HG03135 (cell line): ENCODE results near the gene RABL3.
A peak's percentile ranks its signal among the peaks of the same experiment; 100 is the strongest.
"Not testable (repeated sequence)": the region's sequence is repeated elsewhere in the genome, so short reads cannot be mapped to it uniquely, and the experiment has no call there.

ENCODE experiments used
- ATAC-seq: cut with Tn5 transposase; IDR thresholded peaks from one replicate; pipeline ENCODE4 v1.9.1; 2021; ENCODE audit warnings: mild to moderate bottlenecking, moderate library complexity; ENCODE audit not compliant: unreplicated experiment

Gene RABL3

DNA sequence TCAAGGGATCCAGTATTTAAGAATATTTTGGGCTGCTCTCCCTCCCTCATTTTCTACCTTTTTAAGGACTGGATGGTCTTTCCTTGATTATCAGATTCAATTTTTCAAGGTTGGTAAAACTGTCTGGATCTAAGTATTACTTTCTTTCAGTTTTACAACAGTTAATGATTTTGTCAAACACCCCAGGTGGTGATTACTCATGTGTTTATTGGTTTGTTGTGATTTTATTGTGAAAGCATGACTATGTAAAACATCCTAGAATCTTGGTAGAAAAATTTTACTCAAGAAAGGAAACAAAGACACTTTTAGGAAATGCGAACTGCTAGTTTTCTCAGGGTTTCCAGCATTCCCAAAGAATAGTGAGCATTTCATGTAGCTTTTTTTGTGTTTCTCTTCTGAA is 7.5 kb upstream of the RABL3 start:
- no peak for ATAC-seq

DNA sequence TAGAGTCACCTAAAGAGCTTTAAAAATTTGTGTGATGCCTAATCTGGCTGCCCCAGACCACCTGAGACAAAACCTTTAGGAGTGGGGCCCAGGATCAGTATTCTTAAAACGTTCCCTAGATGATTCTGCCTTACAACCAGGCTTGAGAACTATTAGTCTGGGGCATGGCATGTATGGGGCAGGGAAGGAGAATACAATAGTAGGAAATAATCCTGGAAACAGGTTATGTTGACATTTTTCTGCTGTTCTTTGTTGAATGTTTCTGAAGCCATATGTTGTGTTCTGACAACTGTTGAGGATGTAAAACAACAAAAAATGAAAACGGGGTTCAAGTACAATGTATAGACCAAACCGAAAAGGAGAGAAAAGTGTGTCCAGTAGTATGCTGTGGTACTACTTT is 3.1 kb upstream of the RABL3 start:
- no peak for ATAC-seq

DNA sequence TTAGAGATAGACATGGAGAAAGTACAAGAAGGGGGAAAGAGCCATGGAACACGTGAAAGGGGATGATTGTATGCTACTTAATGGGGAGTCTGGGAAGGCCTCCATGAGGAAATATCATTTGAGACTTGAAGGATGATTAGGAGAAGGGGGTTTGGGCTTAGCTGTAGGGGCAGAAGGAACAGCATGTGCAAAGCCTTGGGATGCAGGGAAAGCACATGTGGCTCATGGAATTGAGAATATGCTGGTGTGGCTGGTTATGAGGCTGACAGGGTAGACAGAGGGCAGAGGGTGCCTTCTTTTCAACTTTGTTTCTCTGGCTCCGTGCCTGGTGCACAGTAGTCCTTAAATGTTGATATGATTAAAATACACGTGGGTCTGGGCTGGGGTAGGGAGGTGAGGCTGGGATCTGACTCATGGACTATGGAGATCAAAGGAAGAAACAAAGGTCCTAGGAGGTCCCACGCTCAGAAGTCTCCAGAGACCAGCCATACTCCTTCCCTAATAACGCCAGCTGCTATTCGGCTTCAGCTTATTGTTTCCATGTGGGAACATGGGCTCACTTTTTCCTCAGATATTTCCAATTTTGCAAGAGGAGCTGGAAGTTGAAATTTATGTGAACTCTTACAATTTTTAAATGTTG is 1.4 kb upstream of the RABL3 start:
- no peak for ATAC-seq

DNA sequence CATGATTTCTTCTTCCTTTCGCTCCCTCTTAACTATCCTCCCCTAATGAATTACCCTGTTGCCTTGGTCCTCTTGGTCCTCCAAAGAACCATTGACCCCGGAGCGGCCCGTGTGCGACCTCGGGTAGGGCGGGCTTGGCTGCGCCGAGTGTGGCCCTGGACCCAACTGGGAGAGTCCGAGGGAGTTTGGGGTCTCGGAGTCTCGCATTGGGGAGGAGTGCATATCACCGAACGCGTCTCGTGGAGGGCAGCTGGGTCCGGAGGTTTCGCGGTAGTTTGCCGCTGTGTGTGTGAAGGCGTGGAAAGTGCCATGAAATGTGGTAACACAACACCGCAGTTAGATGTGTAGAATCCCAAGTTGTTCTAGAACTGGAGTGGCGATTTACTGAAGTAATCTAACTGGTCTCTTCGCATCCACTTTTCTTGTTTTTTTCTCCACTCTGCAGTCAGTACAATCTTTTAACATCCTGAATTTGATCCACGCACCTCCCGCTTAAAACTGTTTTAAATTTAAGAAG is 591 bp upstream of the RABL3 start:
- peak; percentile 26 for ATAC-seq

DNA sequence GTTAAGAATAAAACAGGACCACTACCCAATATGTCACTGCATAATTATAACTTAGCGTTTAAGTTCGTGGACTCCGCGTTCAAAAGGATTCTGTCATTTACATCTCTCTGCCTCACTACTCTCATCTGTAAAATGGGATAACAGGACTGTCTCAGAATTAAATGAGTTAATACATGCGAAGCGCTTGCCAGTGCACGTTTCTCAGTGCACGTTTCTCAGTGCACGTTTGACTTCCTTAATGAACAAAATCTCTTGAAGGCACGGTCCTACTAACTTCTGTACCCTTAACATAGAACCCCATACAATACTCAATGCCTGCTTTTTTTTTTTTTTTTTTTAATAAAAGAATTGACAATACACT is 499 bp downstream of the RABL3 start:
- ATAC-seq = peak; percentile 13

DNA sequence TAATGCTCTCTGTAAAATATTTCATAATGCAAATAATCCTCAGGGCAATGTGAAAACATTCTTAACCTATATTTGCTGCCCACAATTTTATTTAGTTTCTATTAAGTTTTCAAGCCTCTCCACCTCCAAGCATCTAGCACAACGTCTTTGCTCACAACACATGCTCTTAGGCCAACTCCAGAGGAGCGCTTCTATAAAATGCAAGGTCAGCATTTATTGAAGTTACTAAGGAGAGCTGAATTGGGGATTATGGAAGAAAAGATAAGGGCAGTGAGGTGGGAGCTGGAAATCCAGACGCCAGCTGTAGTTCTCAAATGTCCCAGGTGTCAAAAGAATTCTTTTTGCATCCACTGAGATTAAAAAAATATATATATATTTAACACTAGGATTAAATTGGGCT is 996 bp downstream of the RABL3 start:
- ATAC-seq = no peak

DNA sequence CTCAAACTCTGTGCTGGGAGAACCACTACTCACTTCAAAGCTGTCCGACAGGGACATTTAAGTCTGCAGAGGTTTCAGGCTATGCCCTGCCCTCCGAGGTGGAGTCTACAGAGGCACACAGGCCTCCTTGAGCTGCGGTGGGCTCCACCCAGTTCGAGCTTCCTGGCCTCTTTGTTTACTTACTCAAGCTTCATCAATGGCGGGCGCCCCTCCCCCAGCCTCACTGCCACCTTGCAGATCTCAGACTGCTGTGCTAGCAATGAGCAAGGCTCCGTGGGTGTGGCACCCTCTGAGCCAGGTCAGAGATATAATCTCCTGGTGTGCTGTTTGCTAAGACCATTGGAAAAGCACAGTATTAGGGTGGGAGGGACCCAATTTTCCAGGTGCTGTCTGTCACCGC is 4.3 kb downstream of the RABL3 start:
- ATAC-seq = not testable (repeated sequence)

DNA sequence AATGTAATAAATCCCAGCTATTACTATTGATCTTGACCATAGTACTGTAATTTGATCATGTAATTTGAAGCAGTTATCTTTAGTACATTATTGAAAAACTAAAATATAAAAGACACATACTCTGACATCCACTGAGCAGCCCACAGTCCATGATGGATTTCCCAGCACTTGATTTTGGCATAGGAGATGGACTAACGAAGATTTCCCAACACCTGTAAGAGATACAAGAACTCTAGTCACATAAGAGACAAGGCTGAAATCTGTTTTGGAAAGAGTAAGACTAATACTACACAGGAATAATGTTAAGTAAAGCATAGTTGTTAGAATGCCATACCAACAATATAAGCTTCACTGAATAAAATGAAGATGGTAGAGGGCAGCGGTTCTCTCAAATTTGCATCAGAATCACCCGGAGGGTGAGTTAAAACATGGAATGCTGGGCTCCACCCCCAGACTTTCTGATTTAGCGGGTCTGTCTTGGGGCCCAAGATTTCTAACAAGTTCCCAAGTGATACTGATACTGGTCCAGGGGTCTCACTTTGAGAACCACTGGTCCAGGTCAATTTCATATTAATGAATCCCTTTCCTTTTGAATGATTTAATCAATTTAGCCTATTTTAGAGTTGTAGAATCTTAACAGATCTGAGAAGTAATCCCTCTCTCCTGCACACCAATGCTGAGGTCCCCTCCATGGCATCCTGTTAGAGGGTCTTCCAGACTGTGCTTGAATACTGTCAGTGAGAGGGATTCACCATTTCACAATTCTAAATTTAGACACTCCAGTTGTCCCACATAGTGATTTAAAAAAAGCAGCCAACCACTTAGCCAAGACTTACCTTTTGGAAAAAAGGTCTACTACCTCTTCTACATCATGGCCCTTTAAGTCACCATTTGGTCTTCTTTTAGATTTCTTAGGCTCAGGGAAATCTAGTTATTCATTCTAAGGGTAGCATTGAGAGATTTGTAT is 11.5 kb downstream of the RABL3 start:
- no peak for ATAC-seq

DNA sequence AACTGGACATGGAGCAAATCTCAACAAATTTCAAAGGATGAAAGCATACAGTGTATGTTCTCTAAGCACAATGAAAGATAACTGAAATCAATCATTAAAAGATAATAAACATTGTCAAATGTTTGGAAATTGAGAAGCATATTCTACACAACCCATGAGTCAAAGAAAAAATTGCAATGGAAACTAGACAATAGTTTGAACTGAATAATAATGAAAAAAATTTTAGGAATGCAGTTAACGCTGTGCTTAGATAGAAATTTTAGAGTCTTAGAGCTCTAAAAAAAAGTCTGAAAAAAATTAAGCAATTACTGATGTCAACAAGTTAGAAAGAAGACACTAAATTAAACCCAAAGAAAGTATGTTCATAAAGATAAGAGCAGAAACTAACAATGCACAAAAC is 15.5 kb downstream of the RABL3 start:
- ATAC-seq = no peak

DNA sequence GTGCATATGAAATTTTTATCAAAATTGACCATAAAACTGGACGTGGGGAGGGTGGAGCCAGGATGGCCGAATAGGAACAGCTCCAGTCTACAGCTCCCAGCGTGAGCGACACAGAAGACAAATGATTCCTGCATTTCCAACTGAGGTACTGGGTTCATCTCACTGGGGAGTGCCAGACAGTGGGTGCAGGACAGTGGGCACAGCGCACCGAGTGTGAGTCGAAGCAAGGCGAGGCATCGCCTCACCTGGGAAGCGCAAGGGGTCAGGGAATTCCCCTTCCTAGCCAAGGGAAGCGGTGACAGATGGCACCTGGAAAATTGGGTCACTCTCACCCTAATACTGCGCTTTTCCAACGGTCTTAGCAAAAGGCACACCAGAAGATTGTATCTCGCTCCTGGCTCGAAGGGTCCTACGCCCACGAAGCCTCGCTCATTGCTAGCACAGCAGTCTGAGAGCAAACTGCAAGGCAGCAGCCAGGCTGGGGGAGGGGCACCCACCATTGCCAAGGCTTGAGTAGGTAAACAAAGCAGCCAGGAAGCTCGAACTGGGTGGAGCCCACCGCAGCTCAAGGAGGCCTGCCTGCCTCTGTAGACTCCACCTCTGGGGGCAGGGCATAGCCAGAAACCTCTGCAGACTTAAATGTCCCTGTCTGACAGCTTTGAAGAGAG is 23.0 kb downstream of the RABL3 start:
- not testable (repeated sequence) for ATAC-seq

DNA sequence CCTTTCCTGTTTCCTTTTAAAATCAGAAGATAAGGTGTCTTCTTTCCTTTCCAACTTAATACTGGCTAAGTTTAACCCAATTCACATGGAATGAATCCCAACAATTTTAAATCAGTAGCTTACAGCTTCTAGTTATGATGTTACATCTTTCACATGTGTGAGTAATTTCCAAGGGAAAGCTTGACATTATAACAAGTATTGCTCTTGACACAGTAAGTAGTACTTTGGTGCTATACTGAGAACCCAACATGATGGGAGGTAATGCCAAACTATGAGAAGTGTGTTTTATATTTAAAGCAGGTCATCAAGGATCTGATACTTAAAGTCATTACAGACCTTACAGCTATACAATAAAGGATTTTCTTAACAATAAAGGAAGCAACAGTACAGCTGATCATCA is 29.1 kb downstream of the RABL3 start:
- no peak for ATAC-seq

DNA sequence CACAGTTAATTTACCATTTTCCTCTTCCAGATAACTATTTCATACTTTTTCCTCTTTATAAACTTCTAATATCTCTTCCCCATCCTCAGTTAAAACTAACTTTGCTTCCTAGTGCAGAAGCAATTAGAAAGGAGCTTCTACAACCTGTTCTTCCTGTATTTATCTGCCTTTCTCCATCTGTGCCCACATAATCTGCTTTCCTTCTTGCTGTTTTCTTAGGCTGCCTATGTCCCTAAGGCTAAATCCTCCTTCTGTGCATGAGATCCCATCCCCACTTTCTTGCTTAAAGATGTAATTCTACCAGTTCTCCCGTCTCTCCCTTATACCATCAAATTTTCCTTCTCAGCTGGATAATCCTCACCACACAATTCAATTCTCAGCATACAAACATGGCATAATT is 31.9 kb downstream of the RABL3 start:
- ATAC-seq = no peak

DNA sequence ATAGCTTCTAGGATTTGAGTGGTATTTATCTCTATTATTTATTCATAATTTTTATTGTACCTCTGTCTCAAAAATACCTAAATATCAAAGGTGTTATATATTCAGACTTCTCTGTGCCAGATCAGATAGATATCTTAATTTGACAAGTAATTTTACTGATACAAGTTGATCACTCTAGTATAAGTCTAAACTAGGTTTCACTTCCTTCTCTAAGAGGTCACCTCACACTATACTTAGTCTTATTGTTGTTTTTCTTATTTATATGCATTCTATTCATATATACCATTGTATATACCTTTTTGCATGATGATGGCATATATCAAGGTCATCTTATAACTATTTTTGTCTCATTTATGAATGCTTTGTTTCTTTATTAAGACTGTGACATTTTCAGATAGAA is 33.9 kb downstream of the RABL3 start:
- ATAC-seq = peak; percentile 72

DNA sequence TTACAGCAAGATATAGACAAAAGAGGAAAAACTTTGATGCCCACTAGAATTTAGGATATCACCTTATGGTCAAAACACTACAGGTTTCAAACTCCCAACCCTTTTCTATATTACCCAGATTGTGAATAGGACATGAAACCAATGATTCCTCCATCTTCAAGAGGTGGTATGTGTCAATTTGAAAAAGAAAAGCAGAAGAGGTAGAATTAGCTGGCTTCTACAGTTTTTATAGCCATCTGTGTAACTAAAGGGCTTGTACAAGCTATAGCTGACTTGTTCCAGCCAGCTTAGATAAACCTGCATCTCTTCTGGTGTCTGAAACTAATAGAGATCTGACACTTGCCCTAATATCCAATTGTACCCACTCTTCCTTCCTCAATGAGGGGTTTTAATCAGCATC is 35.4 kb downstream of the RABL3 start:
- ATAC-seq = no peak

DNA sequence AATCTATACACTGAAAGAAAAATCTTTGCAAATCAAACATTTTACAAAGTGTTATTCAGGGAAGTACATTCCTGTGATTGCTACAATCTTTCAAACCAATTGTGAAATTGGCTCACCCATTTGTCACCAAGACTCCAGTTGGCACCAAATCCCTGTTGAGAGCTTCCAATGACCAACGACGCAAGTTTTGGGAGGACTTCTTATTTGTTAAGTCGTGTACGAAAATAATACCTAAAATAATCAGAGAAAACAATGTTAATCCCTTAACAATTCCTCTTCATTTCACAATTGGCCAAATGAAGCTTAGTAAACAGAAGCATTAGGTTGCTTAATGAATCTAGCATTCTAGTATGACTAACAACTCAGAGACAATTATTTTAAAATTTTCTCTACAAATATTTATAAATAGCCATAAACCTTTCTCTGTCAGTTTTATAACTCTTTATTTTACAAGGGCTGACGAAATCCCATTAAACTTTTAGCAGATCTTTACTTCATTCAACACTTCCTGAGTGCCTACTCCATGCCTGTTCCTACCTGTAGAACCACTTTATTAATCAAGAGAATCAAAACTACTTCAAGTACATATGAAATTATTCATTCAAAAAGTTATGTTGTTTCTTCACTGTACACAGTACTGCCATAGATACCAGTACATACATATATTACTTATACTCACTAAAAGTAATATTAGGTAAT is 36.3 kb downstream of the RABL3 start:
- no peak for ATAC-seq

DNA sequence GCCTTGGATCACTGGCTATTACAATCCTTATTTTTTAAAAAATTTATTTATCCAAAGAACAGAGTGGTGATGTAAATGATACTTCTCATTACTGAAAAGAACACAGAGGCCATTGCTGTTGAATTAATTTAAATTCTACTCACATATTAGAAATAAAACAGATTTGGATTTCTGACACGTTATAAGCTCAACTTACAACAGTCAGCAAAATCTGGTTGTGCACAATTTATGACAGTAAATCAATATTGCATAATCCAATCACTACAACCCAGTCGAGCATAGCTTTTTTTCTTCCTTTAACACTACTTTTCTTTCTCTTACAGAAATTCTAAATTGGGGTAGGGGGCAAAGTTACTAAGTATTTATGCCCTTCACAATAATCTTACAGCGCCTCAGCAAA is 43.0 kb downstream of the RABL3 start:
- ATAC-seq = no peak

DNA sequence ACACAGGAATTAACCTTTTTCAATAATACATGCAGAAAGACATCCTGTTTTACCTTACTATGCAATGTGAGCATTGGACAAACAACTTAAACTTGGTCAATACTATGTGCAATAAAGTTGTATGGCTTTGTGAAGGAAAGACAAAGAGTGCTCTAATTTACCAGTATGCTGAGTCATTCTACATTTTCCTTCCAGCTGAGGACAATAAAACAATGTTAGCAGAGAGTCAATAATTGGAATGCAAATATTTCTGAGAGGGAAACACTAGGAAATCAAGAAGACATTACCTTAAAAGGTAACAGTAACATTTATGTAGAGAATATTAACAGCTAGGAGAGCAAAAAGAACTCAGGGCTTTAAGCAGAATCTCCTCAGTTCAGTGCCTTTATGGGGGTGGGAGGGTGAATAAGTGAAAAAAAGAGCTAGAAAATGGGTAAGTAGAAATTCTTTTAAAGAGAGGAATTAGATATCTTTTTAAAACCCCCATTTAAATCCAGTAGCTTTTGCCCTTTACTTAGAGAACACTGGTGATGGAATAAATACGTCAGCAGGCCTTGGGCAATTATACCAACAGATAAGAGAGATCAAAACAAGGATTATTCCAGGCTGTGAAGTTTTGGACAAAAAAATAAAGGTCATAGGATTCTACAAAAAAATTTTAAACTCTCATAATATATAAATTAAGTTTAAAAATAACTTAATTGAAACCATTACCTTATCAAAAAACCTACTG is 48.7 kb downstream of the RABL3 start:
- ATAC-seq = no peak

DNA sequence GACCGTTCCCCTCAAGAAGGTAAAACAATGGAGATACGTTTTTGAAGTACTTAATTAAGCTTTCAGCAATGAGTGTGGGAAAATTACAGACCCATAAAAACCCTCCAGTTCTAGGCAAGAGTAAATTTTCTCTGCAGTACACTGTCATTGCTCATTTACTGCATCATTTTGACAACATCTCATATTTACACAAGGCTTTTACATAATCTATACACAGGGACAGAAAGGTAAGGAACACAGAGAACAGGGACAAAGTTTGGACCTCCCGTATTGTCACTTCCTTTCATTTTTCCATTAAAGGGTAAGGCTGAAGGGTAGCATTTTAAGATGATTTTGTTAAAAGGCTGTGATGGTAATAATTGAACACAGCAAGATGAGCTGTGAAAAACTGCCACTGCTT is 52.9 kb downstream of the RABL3 start:
- no peak for ATAC-seq

DNA sequence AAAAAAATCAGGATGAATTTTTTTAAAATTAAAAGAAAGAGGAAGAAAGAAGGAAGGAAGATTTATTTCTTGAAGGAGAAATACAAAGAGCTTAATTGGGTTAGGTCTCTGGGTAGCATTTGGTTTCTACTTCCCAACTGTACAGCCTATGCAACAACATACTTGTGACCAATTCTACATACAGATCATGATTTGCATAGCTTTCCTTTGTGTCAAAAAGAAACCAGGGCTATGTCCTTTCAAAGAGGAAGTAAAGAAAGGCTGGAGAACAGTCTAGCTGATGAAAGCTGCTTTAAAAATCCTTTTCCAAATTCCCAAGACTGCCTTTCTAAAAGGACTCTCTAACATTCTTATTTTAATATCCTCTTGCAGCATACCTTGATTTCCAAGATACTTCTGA is 54.2 kb downstream of the RABL3 start:
- peak; percentile 93 for ATAC-seq

DNA sequence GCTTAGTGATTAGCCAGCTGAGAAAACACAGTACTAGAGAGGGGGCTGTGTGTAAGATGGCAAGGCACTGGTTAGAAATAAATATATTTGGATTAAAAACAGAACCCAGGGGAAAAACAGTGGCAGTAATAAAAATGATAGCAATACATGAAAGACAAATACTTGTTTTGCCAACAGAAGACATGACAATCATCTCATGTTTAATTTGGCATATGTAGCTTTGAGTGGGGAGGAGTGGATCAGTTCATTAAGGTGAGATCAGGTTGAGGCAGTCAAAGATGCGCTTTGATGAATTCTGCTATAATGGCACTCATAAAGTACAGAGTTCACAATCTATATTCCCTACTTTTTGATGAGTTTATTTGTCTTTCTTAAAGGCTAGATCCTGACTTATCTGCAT is 56.9 kb downstream of the RABL3 start:
- no peak for ATAC-seq
